HG03095 (cell line): Measurements from ENCODE around the gene CBARP.

Experiments
- ATAC-seq: cut with Tn5 transposase; IDR thresholded peaks from one replicate; pipeline ENCODE4 v1.9.1; 2021; ENCODE audit warnings: moderate library complexity; ENCODE audit not compliant: unreplicated experiment

CBARP gene

GRCh38 chr19:1228161-1228957 lies 9.4 kb downstream of the CBARP start:
- no peak for ATAC-seq

- ATAC-seq: no peak
These were observed 10.3 kb downstream of the CBARP start for GRCh38 chr19:1227304-1228054.

- ATAC-seq: no peak
These were observed 11.1 kb downstream of the CBARP start for GRCh38 chr19:1226522-1227303.

GRCh38 chr19:1226227-1226518 lies 11.6 kb downstream of the CBARP start:
- no peak for ATAC-seq

- no peak for ATAC-seq
These were observed 12.2 kb downstream of the CBARP start for GRCh38 chr19:1225440-1226226.

- no peak for ATAC-seq
These were observed 13.0 kb downstream of the CBARP start for GRCh38 chr19:1224847-1225246.

GRCh38 chr19:1224047-1224825 lies 13.6 kb downstream of the CBARP start:
- no peak for ATAC-seq

GRCh38 chr19:1223018-1223855 lies 14.6 kb downstream of the CBARP start:
- no peak for ATAC-seq

GRCh38 chr19:1222394-1222793 lies 15.4 kb downstream of the CBARP start:
- ATAC-seq: no peak

- ATAC-seq: no peak
These were observed 15.9 kb downstream of the CBARP start for GRCh38 chr19:1221904-1222255.

GRCh38 chr19:1220976-1221903 lies 16.6 kb downstream of the CBARP start:
- no peak for ATAC-seq

GRCh38 chr19:1220477-1220930 lies 17.3 kb downstream of the CBARP start:
- no peak for ATAC-seq

GRCh38 chr19:1219786-1220476 lies 17.9 kb downstream of the CBARP start:
- no peak for ATAC-seq

GRCh38 chr19:1218751-1219567 lies 18.8 kb downstream of the CBARP start:
- ATAC-seq: no peak

- no peak for ATAC-seq
These were observed 20.4 kb downstream of the CBARP start for GRCh38 chr19:1217366-1217765.

- no peak for ATAC-seq
These were observed 21.0 kb downstream of the CBARP start for GRCh38 chr19:1216756-1217155.
